Ishikawa (cell line): ENCODE measurements around the gene NR1D1.

Experiments
- CREB1 ChIP-seq: IDR thresholded peaks from 2 replicates; pipeline ENCODE4 v1.6.1; 2012; ENCODE audit warnings: low read depth
- EGR1 ChIP-seq: IDR thresholded peaks from 2 replicates; pipeline ENCODE4 v1.6.1; 2012
- FOXM1 ChIP-seq: IDR thresholded peaks from 2 replicates; pipeline ENCODE4 v1.6.1; 2012; ENCODE audit warnings: low read depth, borderline replicate concordance
- MAX ChIP-seq: IDR thresholded peaks from 2 replicates; pipeline ENCODE4 v1.6.1; 2012
- REST ChIP-seq: IDR thresholded peaks from 2 replicates; pipeline ENCODE4 v1.6.1; 2012; ENCODE audit warnings: low read depth, mild to moderate bottlenecking
- USF1 ChIP-seq: IDR thresholded peaks from 2 replicates; pipeline ENCODE4 v1.6.1; 2012
- YY1 ChIP-seq: IDR thresholded peaks from 2 replicates; pipeline ENCODE4 v1.6.1; 2012; ENCODE audit warnings: low read depth

The NR1D1 gene

GRCh38 chr17:40056379-40057015 is 43.9 kb downstream of the NR1D1 start:
- TF ChIP-seq YY1 (no peak), REST (no peak), USF1 (no peak), CREB1 (no peak), EGR1 (no peak), FOXM1 (no peak), MAX (no peak)
